Kidney tubule cell (primary cell): ENCODE results near the gene SASH1.
"Not testable (repeated sequence)": the region's sequence is repeated elsewhere in the genome, so short reads cannot be mapped to it uniquely, and the experiment has no call there.

ENCODE experiments used
- DNase-seq: peaks from one replicate; pipeline ENCODE4 v3.0.0-alpha.2; 2018; ENCODE audit warnings: low spot score

SASH1 gene

DNA sequence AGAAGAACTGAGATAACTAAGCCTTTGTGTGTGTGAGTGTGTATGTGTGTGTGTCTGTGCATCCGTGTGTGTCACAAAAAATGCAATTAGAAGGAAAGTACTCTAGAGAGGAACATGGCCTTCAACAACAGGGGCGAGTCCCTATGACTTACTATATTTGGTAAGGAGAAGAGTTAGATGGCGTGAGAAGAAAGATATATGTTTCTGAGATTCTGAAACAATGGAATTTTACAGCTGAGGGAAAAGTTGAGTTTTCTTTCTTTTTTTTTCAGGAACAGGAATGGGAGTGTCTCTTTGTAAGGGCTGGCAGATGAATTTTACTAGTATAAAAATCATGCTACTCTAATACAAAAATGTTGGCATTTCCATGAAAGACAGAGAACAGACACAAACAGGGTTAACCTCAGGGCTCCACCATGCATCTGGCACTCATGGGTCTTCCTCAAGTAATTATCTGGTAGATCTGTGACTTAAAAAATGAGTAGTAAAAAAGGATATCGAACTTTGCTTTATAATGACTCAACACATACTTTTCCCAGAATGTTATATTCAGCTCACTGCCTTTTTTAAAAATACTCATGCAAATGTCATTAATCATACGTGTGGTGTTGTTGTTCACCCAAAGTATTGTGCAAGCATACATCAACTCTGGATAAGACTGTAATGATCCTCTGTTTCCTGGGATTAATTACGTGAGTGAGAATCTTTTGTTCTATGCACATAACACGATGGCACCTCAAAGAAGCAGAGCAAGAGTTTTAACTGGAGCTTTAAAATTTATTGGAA is 12.8 kb upstream of the SASH1 start:
- DNase-seq: peak; percentile 53

DNA sequence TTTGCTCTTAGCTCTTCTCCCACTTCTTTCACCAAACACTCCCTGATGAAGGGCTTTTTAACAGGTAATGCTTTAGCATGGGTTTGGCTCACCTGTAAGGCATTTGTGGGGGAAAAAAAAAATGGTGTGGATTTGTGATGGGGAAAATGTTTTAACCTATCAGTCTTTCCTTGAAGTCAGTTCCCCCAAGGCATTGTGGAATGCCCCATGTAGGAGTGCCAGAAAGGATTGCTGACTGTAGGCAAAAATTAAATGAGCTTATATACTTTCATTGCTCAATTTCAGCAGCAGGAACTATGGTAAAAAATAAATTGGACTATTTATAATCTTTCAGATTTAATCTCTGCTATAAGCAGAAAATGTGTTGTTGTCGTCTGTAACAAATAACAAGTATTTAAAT is 10.6 kb upstream of the SASH1 start:
- DNase-seq: no peak

DNA sequence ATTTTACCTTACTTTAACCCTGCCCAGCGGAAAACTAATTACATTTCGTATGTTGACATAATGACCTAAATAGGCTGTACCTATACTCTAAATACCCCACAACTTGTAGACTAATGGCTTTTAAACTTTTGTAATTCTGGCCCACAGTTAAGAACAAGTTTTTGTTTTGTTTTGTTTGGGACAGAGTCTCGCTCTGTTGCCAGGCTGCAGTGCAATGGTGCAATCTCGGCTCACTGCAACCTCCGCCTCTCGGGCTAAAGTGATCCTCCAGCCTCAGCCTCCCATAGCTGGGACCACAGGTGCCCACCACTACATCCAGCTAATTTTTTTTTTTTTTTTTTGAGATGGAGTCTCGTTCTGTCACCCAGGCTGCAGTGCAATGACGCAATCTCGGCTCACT is 5.7 kb upstream of the SASH1 start:
- no peak for DNase-seq

DNA sequence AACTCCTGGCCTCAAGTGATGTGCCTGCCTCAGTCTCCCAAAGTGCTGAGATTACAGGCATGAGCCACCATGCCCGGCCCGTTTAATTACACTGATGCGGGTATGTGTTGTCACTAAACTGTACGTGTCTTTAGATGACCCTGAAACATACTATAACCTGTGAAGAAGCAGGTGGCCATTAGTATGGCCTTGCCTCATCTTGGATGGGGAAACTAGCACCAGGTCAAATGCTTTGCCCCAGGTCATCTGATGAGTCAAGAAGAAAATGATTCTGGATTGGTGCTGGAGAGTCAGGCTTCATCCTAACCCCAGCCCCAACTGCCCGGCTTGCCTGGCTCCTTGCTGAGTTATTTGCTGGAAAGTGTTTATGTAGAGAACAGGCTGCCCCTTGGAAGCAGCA is 2.9 kb upstream of the SASH1 start:
- no peak for DNase-seq

DNA sequence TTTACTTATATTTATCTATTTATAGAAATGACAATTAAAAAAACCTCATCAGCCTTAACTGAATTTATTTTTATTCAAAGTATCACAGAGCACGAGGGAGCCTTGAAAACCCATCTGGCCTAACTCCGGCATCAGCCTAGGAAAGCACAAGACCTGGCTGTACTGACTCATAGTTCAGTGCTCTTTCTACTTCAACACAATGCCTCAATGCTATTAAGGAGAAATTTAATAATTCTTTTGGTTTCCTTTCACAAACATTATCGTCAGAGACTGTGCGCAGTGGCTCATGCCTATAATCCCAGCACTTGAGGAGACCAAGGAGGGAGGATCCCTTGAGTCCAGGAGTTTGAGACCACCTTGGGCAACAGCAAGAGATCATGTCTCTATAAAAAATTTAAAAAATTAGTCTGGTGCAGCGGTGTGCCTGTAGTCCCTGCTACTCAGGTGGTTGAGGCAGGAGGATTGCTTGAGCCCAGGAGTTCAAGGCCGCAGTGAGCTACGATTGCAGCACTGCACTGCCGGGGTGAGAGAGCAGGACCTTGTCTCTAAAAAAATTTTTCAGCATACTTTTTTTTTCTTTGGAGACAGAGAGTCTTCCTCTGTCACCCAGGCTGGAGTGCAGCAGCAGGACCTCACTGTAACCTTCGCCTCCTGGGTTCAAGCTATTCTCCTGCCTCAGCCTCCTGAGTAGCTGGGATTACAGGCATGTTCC is 1.9 kb upstream of the SASH1 start:
- DNase-seq: no peak

DNA sequence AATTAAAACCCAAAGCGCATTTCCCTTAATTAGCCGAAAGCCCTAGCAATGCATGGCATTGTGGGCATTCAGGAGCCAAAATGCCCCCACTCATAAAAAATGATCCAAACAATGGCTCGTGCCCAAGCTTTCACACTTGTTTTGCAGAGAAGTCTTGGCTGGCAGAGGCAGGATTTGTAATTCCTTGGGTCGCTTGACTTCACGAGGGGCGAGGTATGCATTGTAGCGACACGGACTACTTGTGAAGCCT is 613 bp upstream of the SASH1 start:
- no peak for DNase-seq

DNA sequence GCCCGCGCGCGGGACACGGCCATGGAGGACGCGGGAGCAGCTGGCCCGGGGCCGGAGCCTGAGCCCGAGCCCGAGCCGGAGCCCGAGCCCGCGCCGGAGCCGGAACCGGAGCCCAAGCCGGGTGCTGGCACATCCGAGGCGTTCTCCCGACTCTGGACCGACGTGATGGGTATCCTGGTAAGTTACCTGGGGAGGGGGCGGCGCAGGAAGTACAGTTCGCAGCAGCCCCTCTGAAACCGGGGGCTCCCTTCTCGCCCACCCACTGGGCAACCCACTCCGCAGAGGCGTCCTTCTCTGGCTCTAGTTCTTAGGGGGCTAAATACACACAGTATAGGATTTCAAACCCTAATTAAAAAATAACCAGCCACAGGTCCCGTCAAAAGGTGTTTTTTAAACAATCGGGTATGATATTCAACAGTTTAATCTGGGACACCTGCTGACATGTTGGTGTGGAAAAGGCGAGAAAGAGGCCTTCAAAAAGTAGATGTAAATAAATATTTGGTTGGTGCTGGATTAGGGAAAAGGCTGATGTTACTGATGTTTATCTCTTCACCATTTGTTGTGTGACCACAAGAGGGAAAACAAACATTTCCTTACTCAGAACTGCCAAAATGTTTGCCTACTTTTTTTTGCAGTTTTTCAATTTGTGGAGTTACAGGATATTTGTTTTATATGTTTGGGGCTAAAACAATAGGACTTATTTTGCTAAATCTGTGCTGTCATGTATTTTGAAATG is 577 bp downstream of the SASH1 start:
- DNase-seq: no peak

DNA sequence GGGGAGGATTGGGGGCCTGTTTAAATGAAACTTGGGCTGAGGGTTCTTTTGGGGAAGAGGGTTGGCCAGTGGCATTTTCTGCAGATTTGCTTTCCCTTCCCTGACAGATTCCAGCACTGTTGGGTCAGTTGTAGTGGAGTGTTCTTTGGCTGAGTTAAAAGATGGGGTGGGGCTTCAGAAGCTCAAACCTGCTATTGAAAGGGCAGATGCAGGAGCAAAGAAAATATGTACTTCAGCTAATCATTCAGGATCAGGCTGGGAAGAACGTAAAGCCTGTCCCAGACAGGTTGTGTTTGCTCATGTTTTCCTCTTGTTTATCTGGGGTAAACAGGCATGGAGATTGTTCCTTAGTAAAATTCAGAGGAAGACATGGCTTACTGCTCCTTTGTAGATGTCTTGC is 2.5 kb downstream of the SASH1 start:
- no peak for DNase-seq

DNA sequence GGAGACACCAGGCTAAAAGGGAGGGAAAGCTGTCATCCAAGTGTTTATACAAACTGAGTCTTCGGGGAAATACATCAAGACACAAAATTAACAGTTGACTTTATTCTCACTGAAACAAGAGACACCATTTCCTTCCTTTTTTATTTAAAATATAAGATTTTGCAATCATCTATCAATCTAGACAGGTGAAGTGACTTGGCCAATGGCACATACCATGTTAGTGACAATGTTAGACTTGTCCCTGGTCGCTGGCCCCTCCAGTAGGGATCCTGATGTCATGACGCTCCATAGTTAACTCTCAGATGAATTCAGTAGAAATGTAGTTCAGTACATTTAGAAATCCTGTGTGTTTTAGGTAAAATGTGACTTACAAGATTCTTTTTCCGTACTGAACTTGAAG is 2.9 kb downstream of the SASH1 start:
- no peak for DNase-seq

DNA sequence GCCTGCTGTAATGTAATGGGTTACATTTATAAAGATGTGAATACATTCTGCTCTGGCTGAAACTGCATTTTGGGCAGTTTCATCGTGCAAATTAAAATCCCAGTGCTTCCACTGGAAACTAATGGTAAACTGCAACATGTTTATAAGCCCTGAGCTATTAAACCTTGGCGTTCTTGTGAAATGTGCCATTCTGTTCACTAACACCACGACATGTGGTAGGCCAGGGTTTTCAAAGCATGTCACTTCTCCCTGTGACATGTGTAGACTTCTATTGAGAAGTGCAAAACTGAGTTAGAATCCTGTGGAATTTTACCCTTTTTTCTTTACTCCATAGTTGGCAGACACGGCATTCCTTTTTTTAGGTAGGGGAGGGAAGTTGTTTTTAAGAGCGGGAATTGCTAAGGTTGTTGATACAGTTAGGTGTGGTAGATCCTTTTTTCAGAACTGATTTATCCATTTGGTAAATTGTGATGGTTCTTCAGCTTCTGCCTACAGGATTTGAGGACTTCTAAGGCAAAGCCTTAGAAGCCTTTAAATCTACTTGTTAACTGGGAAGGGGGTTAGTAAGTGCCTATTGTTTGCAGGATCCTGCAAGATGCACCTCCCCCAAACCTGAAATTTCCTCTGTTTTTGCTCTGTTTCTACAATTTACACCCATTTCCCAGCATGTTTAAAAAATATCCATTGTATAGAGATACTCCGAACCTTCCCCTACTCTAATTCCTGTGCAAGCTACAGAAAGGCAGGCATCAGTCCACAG is 4.2 kb downstream of the SASH1 start:
- no peak for DNase-seq

DNA sequence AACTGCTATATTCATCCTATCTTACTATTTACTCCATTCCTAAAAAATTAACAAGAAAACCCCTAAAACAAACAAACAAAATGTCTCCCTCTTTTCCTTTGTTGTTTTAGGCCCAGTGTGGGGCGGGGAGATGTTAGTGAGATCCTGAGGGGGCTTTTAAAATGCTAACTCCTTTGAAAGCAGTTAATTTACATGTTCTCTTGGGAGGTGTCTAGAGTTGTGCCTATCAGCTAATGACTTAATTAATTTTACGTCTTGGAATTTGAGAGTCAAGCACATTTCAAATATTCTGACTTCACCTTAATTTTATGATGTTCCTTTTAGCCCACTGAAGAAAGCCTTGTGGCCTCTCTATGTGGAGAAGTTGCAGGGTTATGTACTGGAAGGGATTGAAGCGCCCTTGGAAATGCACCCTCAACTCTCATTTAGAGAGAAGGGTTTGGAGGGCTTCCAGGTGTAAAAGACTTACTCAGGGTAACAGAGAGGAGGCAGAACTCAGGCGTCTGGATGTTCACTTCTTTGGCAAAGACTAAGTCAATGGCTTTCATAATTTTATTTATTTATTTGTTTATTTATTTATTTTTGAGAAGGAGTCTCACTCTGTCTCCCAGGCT is 4.9 kb downstream of the SASH1 start:
- no peak for DNase-seq

DNA sequence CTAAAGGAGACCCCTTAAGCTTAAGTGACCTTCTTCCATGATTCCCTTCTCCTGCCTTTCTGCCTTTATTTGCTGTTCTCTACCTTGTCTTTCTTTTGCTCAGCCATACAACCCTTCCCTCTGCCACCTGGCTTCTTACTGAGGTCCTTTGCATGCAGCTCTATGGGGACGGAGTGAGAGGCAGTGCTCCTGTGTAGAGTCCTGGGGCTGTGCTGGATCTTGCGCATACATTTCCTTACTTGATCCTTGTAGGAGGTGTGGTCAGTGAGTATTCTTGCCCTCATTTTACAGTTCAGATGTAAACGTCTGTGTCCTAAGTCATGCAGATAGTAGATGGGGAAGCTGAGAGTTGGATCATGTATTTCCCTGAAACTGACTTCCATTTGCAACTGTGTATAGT is 5.7 kb downstream of the SASH1 start:
- no peak for DNase-seq

DNA sequence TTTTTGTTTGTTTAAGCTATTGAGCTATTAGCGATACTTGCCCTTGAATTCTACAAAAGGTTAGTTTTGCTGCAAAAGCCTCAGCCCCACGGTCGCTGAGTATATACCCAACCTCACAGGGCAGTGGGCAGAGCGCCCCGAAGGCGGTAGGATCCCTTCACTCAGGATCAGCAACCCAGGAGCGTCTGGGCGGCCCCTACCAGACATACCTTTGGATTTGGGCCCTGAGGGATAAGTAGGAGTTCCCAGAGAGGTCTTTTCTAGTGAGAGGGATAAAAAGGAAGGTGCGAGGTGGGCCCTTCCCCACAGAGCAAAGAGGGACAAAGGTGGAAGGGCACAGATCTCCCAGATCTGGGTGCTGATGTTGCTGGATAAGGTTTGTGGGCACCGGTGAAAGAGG is 6.1 kb downstream of the SASH1 start:
- DNase-seq: no peak

DNA sequence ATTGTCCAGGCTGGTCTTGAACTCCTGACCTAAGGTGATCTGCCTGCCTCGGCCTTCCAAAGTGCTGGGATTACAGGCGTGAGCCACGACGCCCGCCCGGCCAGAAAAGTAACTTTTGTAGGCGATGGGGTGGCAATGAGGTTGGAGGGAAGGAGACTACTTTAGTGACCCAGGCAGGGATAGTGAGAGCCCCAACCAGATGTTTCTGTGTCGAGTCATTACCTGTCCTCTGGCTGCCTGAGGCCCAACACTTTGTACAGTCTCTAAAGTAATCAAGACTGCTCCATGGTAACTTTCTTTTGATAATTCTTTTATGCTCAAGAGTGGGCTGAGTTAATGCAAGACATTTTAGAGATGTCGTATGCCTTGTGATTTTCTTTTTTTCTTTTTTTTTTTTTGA is 6.8 kb downstream of the SASH1 start:
- peak; percentile 43 for DNase-seq

DNA sequence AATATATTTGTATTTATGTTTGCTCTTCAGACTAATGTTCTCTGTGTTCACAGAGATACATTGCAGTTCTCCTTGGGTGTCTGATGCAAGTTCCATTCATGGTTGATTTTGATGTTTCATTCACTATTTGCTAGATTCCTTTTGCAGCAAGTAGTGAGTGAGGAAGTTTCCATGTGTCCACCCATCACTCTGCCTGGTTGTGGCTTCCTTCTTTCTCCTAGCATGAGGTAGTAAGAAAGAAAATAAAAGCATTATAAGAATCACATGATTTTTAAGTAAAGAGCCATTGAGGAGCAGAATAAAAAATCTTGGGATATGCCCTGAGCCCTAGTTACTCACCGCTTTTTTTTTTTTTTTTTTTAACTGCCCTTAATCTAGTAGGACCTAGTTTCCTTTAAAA is 8.7 kb downstream of the SASH1 start:
- no peak for DNase-seq

DNA sequence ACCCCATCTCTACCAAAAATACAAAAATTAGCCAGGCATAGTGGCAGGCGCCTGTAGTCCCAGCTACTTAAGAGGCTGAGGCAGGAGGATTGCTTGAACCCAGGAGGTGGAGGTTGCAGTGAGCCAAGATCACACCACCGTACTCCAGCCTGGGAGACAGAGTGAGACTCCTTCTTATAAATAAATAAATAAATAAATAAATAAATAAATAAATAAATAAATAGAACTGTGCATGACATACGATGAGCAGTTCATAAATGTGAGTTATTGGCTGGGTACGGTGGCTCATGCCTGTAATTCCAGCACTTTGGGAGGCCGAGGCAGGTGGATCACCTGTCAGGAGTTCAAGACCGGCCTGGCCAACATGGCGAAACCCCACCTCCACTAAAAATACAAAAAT is 9.8 kb downstream of the SASH1 start:
- not testable (repeated sequence) for DNase-seq

DNA sequence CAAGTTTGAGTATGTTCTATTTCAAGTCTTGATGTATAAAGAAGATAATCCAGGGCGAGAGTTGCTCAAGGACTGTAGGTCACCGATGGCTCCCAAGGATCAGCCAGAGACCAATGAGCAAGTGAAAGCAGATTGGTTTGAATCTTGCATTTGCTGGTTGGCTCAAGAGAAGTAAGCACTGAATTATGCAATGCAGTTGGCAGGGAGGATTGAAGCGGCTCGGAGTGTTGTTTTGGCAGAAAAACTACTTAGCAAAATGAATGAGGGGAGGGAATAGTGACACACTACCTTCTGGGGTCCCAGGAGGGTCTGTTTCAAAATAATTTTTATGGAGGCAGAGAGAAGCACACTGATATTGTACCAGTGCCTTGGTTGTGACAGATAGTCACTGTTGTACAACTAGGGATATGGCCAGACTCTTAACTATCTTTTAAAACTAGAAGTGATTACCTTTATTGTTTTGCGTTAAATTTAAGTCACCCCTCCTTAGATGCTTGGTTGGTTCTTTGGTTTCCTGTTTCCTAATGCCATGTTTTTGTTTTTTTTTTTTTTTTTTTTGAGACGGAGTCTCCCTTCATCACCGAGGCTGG is 15.7 kb downstream of the SASH1 start:
- DNase-seq: no peak

DNA sequence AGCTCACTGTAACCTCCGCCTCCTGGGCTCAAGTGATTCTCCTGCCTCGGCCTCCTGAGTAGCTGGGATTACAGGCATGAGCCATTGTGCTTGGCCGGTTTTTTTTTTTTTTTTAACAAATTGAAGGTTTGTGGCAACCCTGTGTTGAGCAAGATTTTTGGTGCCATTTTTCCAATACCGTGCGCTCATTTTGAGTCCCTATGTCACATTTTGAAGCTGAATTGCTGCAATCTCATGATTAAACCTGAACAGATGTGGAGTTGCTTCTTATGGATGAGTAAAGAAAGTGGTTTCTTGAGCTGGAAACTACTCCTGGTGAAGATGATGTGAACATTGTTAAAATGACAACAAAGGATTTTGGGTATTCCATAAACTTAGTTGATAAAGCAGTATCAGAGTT is 16.6 kb downstream of the SASH1 start:
- DNase-seq: no peak

DNA sequence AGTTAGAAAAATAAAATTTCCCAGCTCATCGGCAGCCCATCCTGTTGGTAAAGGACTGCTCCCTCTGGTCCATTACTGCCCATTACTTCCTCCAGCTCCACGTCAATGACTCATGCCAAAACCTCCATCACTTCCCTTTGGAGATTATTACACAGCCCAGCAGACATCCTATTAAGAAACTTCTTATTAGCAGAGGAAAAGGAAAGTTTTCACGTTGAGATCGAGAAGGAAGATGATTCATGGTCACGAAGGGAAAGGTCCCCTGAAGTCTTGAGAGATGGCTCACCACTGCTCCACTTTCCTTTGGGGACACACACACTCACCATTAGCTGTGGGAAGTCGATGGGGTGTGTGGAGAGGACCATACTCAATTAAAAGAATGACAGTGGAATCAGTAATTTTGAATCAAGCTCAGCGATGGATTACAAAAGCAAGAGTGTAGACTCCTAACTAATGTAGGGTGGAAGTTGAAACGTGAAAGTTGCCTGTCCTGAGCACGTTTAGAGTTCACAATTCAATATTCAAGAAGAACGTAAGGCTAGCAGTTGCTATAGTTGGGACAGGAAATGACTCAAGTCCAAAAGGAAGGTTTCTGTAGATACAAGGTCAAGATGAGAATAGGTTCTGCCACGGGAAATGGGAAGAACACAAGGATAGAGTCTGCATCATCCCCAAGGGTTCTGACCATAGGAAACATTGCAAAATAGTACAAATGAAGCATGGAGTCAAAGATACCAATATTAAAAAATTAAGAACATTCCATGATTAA is 21.6 kb downstream of the SASH1 start:
- peak; percentile 77 for DNase-seq

DNA sequence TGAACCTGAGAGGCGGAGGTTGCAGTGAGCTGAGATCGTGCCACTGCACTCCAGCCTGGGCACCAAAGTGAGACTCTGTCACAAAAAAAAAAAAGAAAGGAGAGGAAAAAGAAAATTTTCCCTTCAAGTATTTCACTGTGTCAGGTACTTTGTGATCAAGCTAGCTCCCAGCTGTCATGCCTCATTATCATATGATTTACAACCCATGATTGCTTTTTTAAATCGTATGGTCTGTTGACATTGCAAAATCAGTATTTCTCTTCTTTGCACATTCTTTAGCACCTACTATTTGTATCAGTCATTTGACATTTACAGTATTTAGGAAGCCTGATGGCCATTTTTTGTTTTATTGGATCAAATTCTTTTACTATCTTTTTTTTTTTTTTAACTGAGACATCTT is 22.4 kb downstream of the SASH1 start:
- DNase-seq: no peak

DNA sequence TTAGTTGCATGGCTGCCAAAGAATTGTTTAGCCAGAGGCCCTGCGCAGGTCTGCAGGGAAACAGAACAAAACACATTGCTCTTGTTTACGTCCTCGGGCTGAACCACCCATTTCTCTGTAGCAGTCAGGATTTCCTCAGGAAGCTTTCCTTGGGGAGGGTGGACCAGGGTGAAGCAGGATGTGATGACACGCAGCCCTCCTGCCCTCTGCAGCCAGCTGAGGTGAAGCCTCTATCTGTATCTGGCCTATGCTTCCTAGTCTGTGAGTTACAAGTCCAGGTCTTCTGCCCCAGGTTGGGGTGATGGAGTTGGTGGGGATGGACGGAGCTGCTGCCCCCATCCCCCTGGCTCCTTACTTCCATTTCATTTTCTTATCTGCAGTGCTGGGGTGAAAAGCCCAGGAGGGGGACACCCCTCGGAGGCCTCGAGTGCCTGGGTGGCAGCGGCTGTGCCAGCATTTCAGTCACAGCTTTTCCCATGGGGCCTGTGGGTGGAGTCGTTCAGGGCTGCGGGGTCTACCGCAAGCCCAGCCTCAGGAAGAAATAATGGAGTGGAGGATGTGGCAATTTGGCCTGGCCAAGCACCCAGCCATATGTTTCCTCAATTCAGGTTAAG is 24.9 kb downstream of the SASH1 start:
- DNase-seq: peak; percentile 51
